Nephron (organoid): ENCODE results near the gene RTN4RL1.

Experiments used
- H3K27ac Mint-ChIP-seq, 3 experiments: 2 replicates each; pipeline ENCODE4 v1.8.0; 2020; ENCODE audit warnings: mixed read lengths in 3 of 3, mild to moderate bottlenecking in 2 of 3, moderate library complexity in 1 of 3
- H3K27me3 Mint-ChIP-seq: 2 replicates; pipeline ENCODE4 v1.8.0; 2021; ENCODE audit warnings: low read depth, mild to moderate bottlenecking, moderate library complexity, mixed read lengths
- H3K36me3 Mint-ChIP-seq: 2 replicates; pipeline ENCODE4 v1.8.0; 2020; ENCODE audit warnings: low read depth, mixed read lengths
- H3K4me1 Mint-ChIP-seq: 2 replicates; pipeline ENCODE4 v1.8.0; 2020; ENCODE audit warnings: mixed read lengths
- H3K4me3 Mint-ChIP-seq, 3 experiments: 2 replicates each; pipeline ENCODE4 v1.8.0; 2020; ENCODE audit warnings: mild to moderate bottlenecking in 3 of 3, mixed read lengths in 3 of 3, moderate library complexity in 2 of 3
- H3K9me3 Mint-ChIP-seq: 2 replicates; pipeline ENCODE4 v1.8.0; 2020; ENCODE audit warnings: mixed read lengths
- TF ChIP-seq, protein P1 (sequence below), 3 experiments: fragments of 200-600 bp; sonication (generic); IDR thresholded peaks; one replicate each; pipeline ENCODE4 v1.5.0; 2021; ENCODE audit warnings: antibody characterized with exemption in 3 of 3; ENCODE audit not compliant: unreplicated experiment in 3 of 3

The RTN4RL1 gene

DNA sequence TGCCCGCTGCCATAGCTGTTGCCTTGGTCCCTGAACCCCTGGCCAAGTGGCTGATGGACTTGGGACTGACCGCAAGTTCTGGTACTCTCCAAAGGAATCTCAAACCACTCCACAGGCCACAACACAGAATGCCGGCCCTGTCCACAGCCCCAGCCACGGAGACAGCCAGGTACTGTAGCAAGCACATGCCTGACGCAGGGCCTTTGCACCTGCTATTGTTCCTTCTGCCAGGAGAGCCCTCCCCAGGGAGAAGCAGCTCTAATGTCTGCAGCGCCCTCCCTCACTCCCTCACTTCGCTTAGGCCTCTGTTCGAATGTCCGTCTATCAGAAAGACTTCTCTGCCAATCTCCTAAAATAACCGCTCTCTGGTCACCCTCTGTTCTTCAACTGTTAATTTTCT lies 15.4 kb downstream of the RTN4RL1 start:
- H3K4me3 Mint-ChIP-seq: no peak overlapping the region
- TF ChIP-seq, protein P1, sequence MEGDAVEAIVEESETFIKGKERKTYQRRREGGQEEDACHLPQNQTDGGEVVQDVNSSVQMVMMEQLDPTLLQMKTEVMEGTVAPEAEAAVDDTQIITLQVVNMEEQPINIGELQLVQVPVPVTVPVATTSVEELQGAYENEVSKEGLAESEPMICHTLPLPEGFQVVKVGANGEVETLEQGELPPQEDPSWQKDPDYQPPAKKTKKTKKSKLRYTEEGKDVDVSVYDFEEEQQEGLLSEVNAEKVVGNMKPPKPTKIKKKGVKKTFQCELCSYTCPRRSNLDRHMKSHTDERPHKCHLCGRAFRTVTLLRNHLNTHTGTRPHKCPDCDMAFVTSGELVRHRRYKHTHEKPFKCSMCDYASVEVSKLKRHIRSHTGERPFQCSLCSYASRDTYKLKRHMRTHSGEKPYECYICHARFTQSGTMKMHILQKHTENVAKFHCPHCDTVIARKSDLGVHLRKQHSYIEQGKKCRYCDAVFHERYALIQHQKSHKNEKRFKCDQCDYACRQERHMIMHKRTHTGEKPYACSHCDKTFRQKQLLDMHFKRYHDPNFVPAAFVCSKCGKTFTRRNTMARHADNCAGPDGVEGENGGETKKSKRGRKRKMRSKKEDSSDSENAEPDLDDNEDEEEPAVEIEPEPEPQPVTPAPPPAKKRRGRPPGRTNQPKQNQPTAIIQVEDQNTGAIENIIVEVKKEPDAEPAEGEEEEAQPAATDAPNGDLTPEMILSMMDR (IDR thresholded peaks at IDR 0.05; ENCODE audit: unreplicated experiment in 3 of 3): no peak
- H3K36me3 Mint-ChIP-seq: no peaks in the 10 kb centered on the region
- peaks cover 3% of the 10 kb centered on the region for H3K9me3 Mint-ChIP-seq
- H3K27ac Mint-ChIP-seq: no peak overlapping the region
- H3K4me1 Mint-ChIP-seq: peaks cover 15% of the 10 kb centered on the region
- peaks cover 31% of the 10 kb centered on the region for H3K27me3 Mint-ChIP-seq

DNA sequence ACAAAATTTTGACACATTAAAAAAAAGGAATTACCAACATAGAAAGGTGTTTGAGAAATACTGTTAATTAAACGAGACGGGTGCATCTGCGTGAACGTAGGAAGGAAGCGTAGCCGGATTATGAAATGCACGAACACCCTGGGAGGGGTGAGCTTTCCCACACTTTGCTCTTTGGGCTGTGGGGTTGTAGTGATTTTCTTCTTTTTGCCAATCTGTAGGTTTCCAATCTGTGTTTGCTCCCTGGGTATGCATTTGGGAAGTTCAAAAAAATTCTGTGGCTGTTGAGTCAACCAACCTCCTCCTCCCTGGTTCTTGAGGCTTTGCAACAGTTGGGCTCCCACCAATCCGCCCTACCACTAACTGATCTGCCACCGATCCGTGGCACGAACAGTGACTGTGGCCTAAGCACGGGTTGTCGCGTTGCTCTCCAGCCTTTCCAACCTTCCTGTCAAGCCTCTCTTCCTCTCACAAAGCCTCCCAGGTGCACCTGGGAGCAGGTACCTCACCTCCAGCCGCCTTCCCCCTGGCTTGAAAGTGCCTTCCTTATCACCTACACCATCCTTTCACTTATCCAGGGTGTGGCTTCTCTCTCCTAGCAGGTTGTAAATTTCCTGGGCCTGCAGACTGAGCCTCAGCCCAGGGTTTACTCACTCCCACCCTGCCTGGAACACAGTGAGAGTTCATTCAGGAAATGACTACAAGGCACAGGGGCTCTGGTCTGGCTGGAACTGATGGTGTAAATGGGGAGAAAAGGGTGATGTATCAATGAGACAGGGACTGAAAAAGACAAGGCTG lies 16.6 kb downstream of the RTN4RL1 start:
- TF ChIP-seq, protein P1 (IDR thresholded peaks at IDR 0.05; ENCODE audit: unreplicated experiment in 3 of 3): no peak
- H3K4me3 Mint-ChIP-seq: no peak overlapping the region
- H3K27ac Mint-ChIP-seq: no peak overlapping the region
- peaks cover 24% of the 10 kb centered on the region for H3K27me3 Mint-ChIP-seq
- peaks cover 15% of the 10 kb centered on the region for H3K4me1 Mint-ChIP-seq
- H3K36me3 Mint-ChIP-seq: no peaks in the 10 kb centered on the region
- no peaks in the 10 kb centered on the region for H3K9me3 Mint-ChIP-seq

DNA sequence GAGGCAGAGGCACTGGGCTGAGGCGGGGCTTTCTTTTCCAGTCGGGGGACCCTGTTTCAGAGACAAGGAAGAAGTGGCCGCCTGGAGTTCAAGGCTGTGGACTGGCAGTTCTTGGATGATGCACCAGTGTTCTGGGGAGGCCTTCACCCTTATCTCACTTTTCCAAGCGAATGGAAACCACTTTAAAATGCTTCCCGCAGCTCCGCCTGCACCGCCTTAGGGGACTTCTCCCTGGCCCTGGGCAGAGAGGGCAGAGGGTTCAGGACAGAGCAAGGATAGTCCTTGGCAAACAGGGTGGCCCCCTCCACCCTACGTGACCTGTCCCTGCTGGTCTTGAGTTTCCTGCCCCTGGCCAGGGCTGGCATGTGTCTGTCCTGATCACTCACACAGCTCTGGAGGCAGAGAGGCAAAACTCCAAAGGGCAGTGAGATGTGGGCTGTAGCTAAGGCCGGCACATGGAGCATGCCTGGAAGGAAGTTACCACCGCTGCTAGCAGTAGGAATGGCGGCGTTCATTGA lies 20.6 kb downstream of the RTN4RL1 start:
- no peak overlapping the region for H3K27ac Mint-ChIP-seq
- no peaks in the 10 kb centered on the region for H3K36me3 Mint-ChIP-seq
- TF ChIP-seq, protein P1 (IDR thresholded peaks at IDR 0.05; ENCODE audit: unreplicated experiment in 3 of 3): no peak
- H3K9me3 Mint-ChIP-seq: no peaks in the 10 kb centered on the region
- H3K27me3 Mint-ChIP-seq: no peaks in the 10 kb centered on the region
- H3K4me3 Mint-ChIP-seq: no peak overlapping the region
- H3K4me1 Mint-ChIP-seq: peaks cover 7% of the 10 kb centered on the region

DNA sequence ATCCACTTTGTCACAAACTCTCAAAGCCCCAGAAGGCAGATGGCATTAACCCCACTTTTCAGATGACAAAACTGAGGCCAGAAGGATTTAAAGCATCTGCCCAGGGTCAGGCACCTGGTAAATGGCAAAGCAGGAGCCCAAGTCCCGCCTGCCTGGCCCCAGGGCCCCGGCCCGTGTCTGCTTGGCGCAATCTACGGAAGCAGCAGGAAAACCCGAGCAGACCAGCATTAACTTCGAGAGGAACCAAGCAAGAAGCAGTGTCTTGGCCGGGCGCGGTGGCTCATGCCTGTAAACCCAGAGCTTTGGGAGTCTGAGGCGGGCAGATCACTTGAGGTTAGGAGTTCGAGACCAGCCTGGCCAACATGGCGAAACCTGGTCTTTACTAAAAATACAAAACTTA lies 21.6 kb downstream of the RTN4RL1 start:
- TF ChIP-seq, protein P1 (IDR thresholded peaks at IDR 0.05; ENCODE audit: unreplicated experiment in 3 of 3): no peak
- no peaks in the 10 kb centered on the region for H3K27me3 Mint-ChIP-seq
- H3K36me3 Mint-ChIP-seq: no peaks in the 10 kb centered on the region
- no peaks in the 10 kb centered on the region for H3K9me3 Mint-ChIP-seq
- H3K4me3 Mint-ChIP-seq: no peak overlapping the region
- peaks cover 15% of the 10 kb centered on the region for H3K4me1 Mint-ChIP-seq
- no peak overlapping the region for H3K27ac Mint-ChIP-seq

DNA sequence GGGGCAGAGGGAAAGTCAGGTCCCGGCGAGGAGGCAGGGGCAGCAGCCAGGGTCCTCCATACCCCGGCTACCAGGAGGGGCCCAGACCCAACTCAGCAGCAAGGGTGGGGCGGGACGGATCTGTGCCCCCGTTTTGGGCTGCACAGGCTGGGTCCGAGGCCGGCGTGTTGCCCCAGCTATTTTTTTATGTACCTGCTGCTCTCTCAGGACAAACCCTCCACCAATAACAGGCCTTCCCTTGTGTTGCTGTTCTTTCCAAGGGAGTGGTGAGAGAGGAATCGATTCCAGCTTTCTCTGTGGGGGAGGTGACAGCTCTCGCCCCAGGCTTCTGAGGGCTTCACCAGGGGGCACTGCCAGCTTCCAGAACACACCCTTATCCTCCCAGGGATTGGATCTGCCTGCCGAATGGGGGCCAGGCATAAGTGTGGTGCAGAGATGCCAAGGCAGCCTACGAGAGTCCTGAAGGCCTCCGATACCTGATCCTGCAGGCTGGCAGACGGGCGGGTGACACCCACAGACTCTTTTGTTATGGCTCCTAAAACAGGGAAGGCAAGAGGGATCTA lies 22.3 kb downstream of the RTN4RL1 start:
- TF ChIP-seq, protein P1 (IDR thresholded peaks at IDR 0.05; ENCODE audit: unreplicated experiment in 3 of 3): no peak
- H3K4me3 Mint-ChIP-seq: peak overlapping the region in 1 of 3 experiments; percentile 50
- H3K27me3 Mint-ChIP-seq: no peaks in the 10 kb centered on the region
- H3K36me3 Mint-ChIP-seq: no peaks in the 10 kb centered on the region
- H3K27ac Mint-ChIP-seq: peak overlapping the region in 2 of 3 experiments; percentile 54 to 90
- no peaks in the 10 kb centered on the region for H3K9me3 Mint-ChIP-seq
- H3K4me1 Mint-ChIP-seq: peaks cover 15% of the 10 kb centered on the region
